GM12878 (cell line): Measurements from ENCODE around the gene VPS39. TPM values are rescaled to one million over a fixed set of nuclear protein-coding genes. Genes with fewer than 3 reads are reported as not detected.

Experiments used
- ATAC-seq: fragments of 200-7000 bp; cut with Tn5 transposase; 3 replicates; pipeline ENCODE4 v1.9.1; 2020; ENCODE audit warnings: mild to moderate bottlenecking, moderate library complexity
- Bru-seq: library from RNA; stranded (reverse); fragments of 400-500 nt; gene quantifications from one replicate; lab custom pipeline; 2021; lab: Mats Ljungman, UMichigan
- BruChase-seq, 2 experiments: library from RNA; stranded (reverse); fragments of 400-500 nt; gene quantifications; one replicate each; lab custom pipeline; 2021; lab: Mats Ljungman, UMichigan
- BruUV-seq: library from RNA; stranded (reverse); fragments of 400-500 nt; replicated peaks from 2 replicates; lab custom pipeline; 2021; lab: Mats Ljungman, UMichigan
- CTCF ChIA-PET: fragments of 300-600 bp; sonication (Branson Sonifier 250); formaldehyde crosslinking; extraction: SDS; loops from one replicate; lab custom pipeline; 2021; ENCODE audit warnings: inconsistent platforms; lab: Yijun Ruan, JAX
- POLR2A ChIA-PET: fragments of 350-600 bp; formaldehyde crosslinking; extraction: SDS; loops from one replicate; lab custom pipeline; 2021; ENCODE audit warnings: inconsistent platforms; lab: Charles Lee
- RAD21 ChIA-PET: fragments of 300-600 bp; sonication (Branson Sonifier 250); formaldehyde crosslinking; loops from one replicate; lab custom pipeline; 2023; ENCODE audit warnings: antibody characterized with exemption; ENCODE audit not compliant: unreplicated experiment; lab: Charles Lee
- SMC1A ChIA-PET: fragments of 300-600 bp; sonication (Branson Sonifier 250); formaldehyde crosslinking; loops from one replicate; lab custom pipeline; 2023; ENCODE audit not compliant: unreplicated experiment, uncharacterized antibody; lab: Charles Lee
- DNase-seq: peaks from one replicate; pipeline ENCODE4 v3.0.0-alpha.2; 2011; ENCODE audit warnings: low read depth, low spot score
- FAIRE-seq: peaks from 3 replicates; lab custom pipeline; 2011; peaks lifted over from hg19 to GRCh38; lab: Jason Lieb, UNC
- H2AFZ ChIP-seq: 2 replicates; pipeline ENCODE4 v1.6.0; 2011; ENCODE audit warnings: low read depth, low read length, control low read depth; ENCODE audit not compliant: control insufficient read depth
- H3K27ac ChIP-seq: 2 replicates; pipeline ENCODE4 v1.5.1; 2011; ENCODE audit warnings: control low read depth; ENCODE audit not compliant: control insufficient read depth, insufficient read depth
- H3K27me3 ChIP-seq, 2 experiments: replicated peaks in 1 of 2; 2 replicates each; pipeline versions ENCODE4 v1.6.0 to v1.6.1; 2011; ENCODE audit warnings: low read length in 1 of 2; ENCODE audit not compliant: control insufficient read depth in 2 of 2, insufficient read depth in 2 of 2
- H3K36me3 ChIP-seq, 2 experiments: 2 replicates each; pipeline ENCODE4 v1.5.1; 2011; ENCODE audit warnings: low read length in 1 of 2; ENCODE audit not compliant: control insufficient read depth in 2 of 2, insufficient read depth in 2 of 2
- H3K4me1 ChIP-seq: 2 replicates; pipeline ENCODE4 v1.6.1; 2011; ENCODE audit warnings: mild to moderate bottlenecking, low read length, moderate library complexity, mixed read lengths; ENCODE audit not compliant: control insufficient read depth, insufficient read depth
- H3K4me2 ChIP-seq: 2 replicates; pipeline ENCODE4 v1.6.0; 2011; ENCODE audit warnings: control low read depth; ENCODE audit not compliant: control insufficient read depth, insufficient read depth
- H3K4me3 ChIP-seq: fragments of 200-600 bp; sonication (generic); 2 replicates; pipeline ENCODE4 v1.5.1; 2016
- H3K79me2 ChIP-seq: 2 replicates; pipeline ENCODE4 v1.6.0; 2011; ENCODE audit warnings: low read length; ENCODE audit not compliant: control insufficient read depth, insufficient read depth
- H3K9ac ChIP-seq: 2 replicates; pipeline ENCODE4 v1.8.0; 2011; ENCODE audit warnings: low read length, control low read depth, mixed read lengths; ENCODE audit not compliant: control insufficient read depth, insufficient read depth
- H3K9me3 ChIP-seq: replicated peaks from 3 replicates; pipeline ENCODE4 v1.5.1; 2011; ENCODE audit warnings: mild to moderate bottlenecking, low read length; ENCODE audit not compliant: control insufficient read depth, insufficient read depth
- H4K20me1 ChIP-seq: 2 replicates; pipeline ENCODE4 v1.6.0; 2011; ENCODE audit not compliant: control insufficient read depth, insufficient read depth
- RCOR1 ChIP-seq: conservative IDR thresholded peaks from 2 replicates; pipeline ENCODE4 v1.6.1; 2012; ENCODE audit warnings: low read depth, low read length, improper control_type of control experiment
- USF2 ChIP-seq: IDR thresholded peaks from 2 replicates; pipeline ENCODE4 v1.6.1; 2011; ENCODE audit warnings: low read depth, low read length, improper control_type of control experiment, borderline replicate concordance
- ZBTB11 ChIP-seq: fragments of 450-650 bp; formaldehyde crosslinking; IDR thresholded peaks from 2 replicates; pipeline ENCODE4 v1.5.0; 2022; ENCODE audit warnings: mild to moderate bottlenecking, missing genetic modification characterization
- ZNF687 ChIP-seq: fragments of 450-650 bp; IDR thresholded peaks from 2 replicates; pipeline ENCODE4 v1.6.1; 2017; ENCODE audit warnings: mild to moderate bottlenecking, moderate library complexity
- WGBS: methylation state at CpG from one replicate; pipeline ENCODE4 v1.1.6; 2016; ENCODE audit warnings: low lambda C conversion rate; ENCODE audit not compliant: insufficient replicate concordance, insufficient coverage; ENCODE audit errors: missing lambda C conversion rate; 5-methylcytosine and 5-hydroxymethylcytosine counted together
- in situ Hi-C: fragments of 300-500 bp; cut with MboI; formaldehyde crosslinking; loops from 9 replicates; pipeline ENCODE4 v1.14.3; 2018; ENCODE audit warnings: mixed read lengths
- intact Hi-C: fragments of 100-400 bp; cut with micrococcal nuclease; formaldehyde crosslinking; loops from one replicate; pipeline ENCODE4 v1.14.2; 2022; ENCODE audit not compliant: unreplicated experiment
- long read RNA-seq, 2 experiments: library from polyadenylated mRNA; unstranded; transcript quantifications; one replicate each; pipeline ENCODE4 v2.0.0, GENCODE V29; 2019 to 2020
- polyA minus RNA-seq, 3 experiments: library from RNA; depleted of rRNA, polyadenylated mRNA; stranded (reverse); fragments of >200 nt; gene quantifications; 2 replicates each; pipeline ENCODE4 v1.2.3, GENCODE V29; 2011
- polyA plus RNA-seq, 11 experiments: library from polyadenylated mRNA; depleted of rRNA in 4 of 11; unstranded in 6 of 11; stranded (reverse) in 5 of 11; fragments of >200 nt; fragmentation: Nextera tagmentation in 4 of 11; fragmentation: Illumina TruSeq in 1 of 11; extraction: Ambion mirVana in 4 of 11; extraction: Trizol in 1 of 11; gene quantifications; 1 replicate in 1 of 11; 2 replicates in 10 of 11; pipeline versions ENCODE4 v1.2.1 to v1.2.3, GENCODE V29; 2011 to 2016; ENCODE audit warnings: inconsistent platforms in 2 of 11, missing spikeins in 2 of 11, low read depth in 1 of 11
- total RNA-seq, 4 experiments: library from RNA; depleted of rRNA in 3 of 4; stranded (reverse); fragments of >200 nt in 3 of 4; fragmentation: Illumina TruSeq in 1 of 4; extraction: Trizol in 1 of 4; gene quantifications; 2 replicates each; pipeline versions ENCODE4 v1.2.1 to v1.2.3, GENCODE V29; 2013 to 2021

The VPS39 gene
- 234 and 254 TPM in 2 replicates for total RNA-seq (2013; cell fraction: nucleolus; rRNA removed)
- total RNA-seq (2014; rRNA removed) (34.5 and 36.6 TPM in 2 replicates), total RNA-seq (2014; rRNA removed; fragmentation: Illumina TruSeq; extraction: Trizol) (27.5 and 32.8 TPM in 2 replicates), total RNA-seq (2021) (46.4 and 50.0 TPM in 2 replicates), polyA plus RNA-seq (2011; rRNA removed) (40.9 TPM in 2 replicates), polyA plus RNA-seq (2014; fragmentation: Illumina TruSeq; extraction: Trizol) (47.6 and 48.2 TPM in 2 replicates), polyA plus RNA-seq (2014; fragmentation: Nextera tagmentation; extraction: Ambion mirVana) (1 to 10 TPM; 4.9 to 6.9 TPM), polyA plus RNA-seq (2014; rRNA removed) (42.0 and 46.3 TPM in 2 replicates), polyA plus RNA-seq (2016; fragmentation: Nextera tagmentation; extraction: Ambion mirVana) (10 to 100 TPM; 31.9 to 37.9 TPM), polyA minus RNA-seq (2011; rRNA and poly(A)+ RNA removed) (44.8 and 46.0 TPM in 2 replicates), Bru-seq, nascent RNA (percentile 81 among the genes with signal in this experiment), BruChase-seq, experiment 1, labeled RNA remaining after a 6-hour chase (percentile 85 among the genes with signal in this experiment), BruChase-seq, experiment 2, labeled RNA remaining after a 2-hour chase (percentile 83 among the genes with signal in this experiment)
- polyA plus RNA-seq (2011; ENCODE audit: low read depth), result 38.8 TPM
- 34.0 and 36.4 TPM in 2 replicates for polyA plus RNA-seq (2011; cell fraction: cytosol; rRNA removed)
- 156 and 194 TPM in 2 replicates for polyA plus RNA-seq (2011; cell fraction: nucleus; rRNA removed)
- 41.4 and 42.8 TPM in 2 replicates for polyA plus RNA-seq (2012)
- polyA minus RNA-seq (2011; cell fraction: cytosol; rRNA and poly(A)+ RNA removed), result 12.2 and 17.0 TPM in 2 replicates
- 78.0 and 105 TPM in 2 replicates for polyA minus RNA-seq (2011; cell fraction: nucleus; rRNA and poly(A)+ RNA removed)
- long read RNA-seq, experiment 1, full-length matches to known transcripts, result 6 of 8 reads
- long read RNA-seq, experiment 1, partial matches to known transcripts, result 2 of 8 reads
- long read RNA-seq, experiment 1, other reads (novel, unspliced or antisense), result 0 of 8 reads
- long read RNA-seq, experiment 2, full-length matches to known transcripts, result 13 of 38 reads
- long read RNA-seq, experiment 2, partial matches to known transcripts, result 21 of 38 reads
- long read RNA-seq, experiment 2, other reads (novel, unspliced or antisense), result 4 of 38 reads

- FAIRE-seq (peak; percentile 94), ATAC-seq (peak; percentile 99), DNase-seq (peak; percentile 39)
- SMC1A ChIA-PET, result interaction anchor here (0.8 to 2.1 kb wide), 6 partner anchors 11 to 68 kb away, joined by 3 to 6 read pairs (median 6); partner anchors contain the start of genes GANC and TMEM87A
- H3K27ac ChIP-seq, result peak within 1 kb of the TSS; percentile 86
- 2% methylated on average over 45 of the region's 45 CpGs for WGBS
- H3K9ac ChIP-seq, result peak within 1 kb of the TSS; percentile 95
- RAD21 ChIA-PET, result interaction anchor here (1.4 to 2.5 kb wide), 2 partner anchors 12 to 21 kb away, joined by 3 to 5 read pairs; no protein-coding TSS in a partner anchor
- intact Hi-C loops (no loop called here), in situ Hi-C loops (no loop called here)
- peak within 1 kb of the TSS; percentile 89 for H2AFZ ChIP-seq
- H3K4me1 ChIP-seq, result 0 out of 2 replicates have a peak, but pooled peaks cover 3% of the 10 kb centered on the region
- CTCF ChIA-PET, result interaction anchor here (1.3 to 1.4 kb wide), 3 partner anchors 8 to 14 kb away, joined by 3 to 5 read pairs (median 4); no protein-coding TSS in a partner anchor
- no peaks in the 10 kb centered on the region for H4K20me1 ChIP-seq
- H3K4me2 ChIP-seq, result peak within 1 kb of the TSS; percentile 91
- no peaks in the 10 kb centered on the region for H3K9me3 ChIP-seq
- peaks cover 30% of the 10 kb centered on the region for H3K79me2 ChIP-seq
- peaks cover 3 to 16% of the 10 kb centered on the region in 2 experiments for H3K36me3 ChIP-seq
- BruUV-seq, result TSS peak; percentile 74
- peak within 1 kb of the TSS; percentile 90 for H3K4me3 ChIP-seq
- no peaks in the 10 kb centered on the region for H3K27me3 ChIP-seq
- POLR2A ChIA-PET, result interaction anchor here (0.6 to 2.6 kb wide), 12 partner anchors 8 to 723 kb away, joined by 3 to 7 read pairs (median 3); partner anchors contain the start of gene STARD9
- TF ChIP-seq ZNF687 (peak; percentile 47; the same call in 1 of the 2 replicates), USF2 (no peak), RCOR1 (no peak), ZBTB11 (no peak)
Measured at GRCh38 chr15:42207674-42208579, at the start of gene VPS39. Gene VPS39 (minus strand): TSS chr15:42208304. CDS start chr15:42208153, 151 bp downstream.
